ENCODE results near the gene NR3C2.

Gene NR3C2

GRCh38 chr4:148154769-148155168 is 287.4 kb downstream of the NR3C2 start:
- Histone ChIP-seq H4K91ac (ENCODE audit: low read depth, low read length) (no peak overlapping the region), H2AFZ (ENCODE audit: insufficient read depth, low read length, poor library complexity) (no peak overlapping the region), H3K27ac (ENCODE audit: low read depth, low read length) (no peak overlapping the region), H3K9me3 (ENCODE audit: insufficient read depth, low read depth, low read length) (no peaks in the 10 kb centered on the region), H3K36me3 (ENCODE audit: control insufficient read depth in 1 of 2, insufficient read depth in 2 of 2, low read length in 2 of 2) (no peaks in the 10 kb centered on the region), H3K79me2 (ENCODE audit: control insufficient read depth, insufficient read depth, low read length, poor library complexity) (no peaks in the 10 kb centered on the region), H3K27me3 (ENCODE audit: insufficient read depth, low read length) (no peaks in the 10 kb centered on the region), H3K4me3 (ENCODE audit: low read depth, low read length) (no peak overlapping the region), H4K8ac (ENCODE audit: low read depth, low read length) (no peak overlapping the region), H2BK120ac (ENCODE audit: insufficient read depth, low read length, poor library complexity) (no peak overlapping the region), H2BK5ac (ENCODE audit: low read depth, low read length, poor library complexity) (no peak overlapping the region), H3K14ac (ENCODE audit: low read length) (no peak overlapping the region), H3K23ac (ENCODE audit: low read length) (no peak overlapping the region), H2AK5ac (ENCODE audit: low read length) (no peak overlapping the region), H4K12ac (ENCODE audit: low read depth, low read length) (no peak overlapping the region), H3K79me1 (ENCODE audit: low read length) (no peaks in the 10 kb centered on the region), H3K4ac (ENCODE audit: low read depth, low read length) (no peak overlapping the region), H3K4me2 (ENCODE audit: low read length) (no peak overlapping the region), H2BK12ac (ENCODE audit: low read length) (no peak overlapping the region), H3K18ac (ENCODE audit: low read length) (no peak overlapping the region), H3K9ac (ENCODE audit: low read length) (no peak overlapping the region), H3K4me1 (ENCODE audit: control insufficient read depth in 1 of 2, insufficient read depth in 2 of 2, low read length in 2 of 2) (no peaks in the 10 kb centered on the region)
- no peak for DNase-seq
- no CpG with 5 or more reads among the region's 6 CpGs for WGBS (ENCODE audit: extremely low coverage, insufficient coverage, insufficient read length)

DNA sequence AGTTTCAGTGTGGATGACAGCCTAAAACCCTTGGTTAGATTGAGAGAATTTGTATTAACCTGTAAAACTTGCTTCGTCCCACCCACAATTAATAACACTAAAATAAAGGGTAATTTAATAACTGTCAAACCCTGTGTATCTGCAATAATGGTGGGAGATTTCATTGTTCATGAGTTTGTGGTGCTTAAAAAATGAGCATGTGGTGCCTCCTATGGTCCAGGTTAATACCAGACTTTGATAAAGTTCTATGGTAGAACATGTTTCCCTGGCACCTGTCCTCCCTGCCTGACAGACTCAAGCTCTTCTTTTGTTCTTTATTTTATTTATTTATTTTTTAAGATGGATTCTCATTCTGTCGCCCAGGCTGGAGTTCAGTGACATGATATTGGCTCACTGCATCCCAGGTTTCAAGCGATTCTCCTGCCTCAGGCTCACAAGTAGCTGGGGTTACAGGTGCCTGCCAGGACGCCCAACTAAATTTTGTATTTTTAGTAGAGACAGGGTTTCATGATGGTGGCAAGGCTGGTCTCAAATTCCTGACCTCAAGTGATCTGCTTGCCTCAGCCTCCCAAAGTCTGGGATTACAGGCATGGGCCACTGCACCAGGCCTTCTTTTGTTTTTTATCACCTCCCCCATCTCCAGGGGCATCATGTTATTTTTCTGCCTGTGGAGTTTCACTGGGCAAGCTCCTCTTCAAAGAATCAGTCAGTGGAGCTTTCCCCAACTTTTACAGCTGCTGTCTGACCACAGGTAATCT is 289.2 kb downstream of the NR3C2 start:
- Histone ChIP-seq H3K79me1 (ENCODE audit: low read length) (no peaks in the 10 kb centered on the region), H3K23ac (ENCODE audit: low read length) (no peak overlapping the region), H2AK5ac (ENCODE audit: low read length) (no peak overlapping the region), H4K12ac (ENCODE audit: low read depth, low read length) (no peak overlapping the region), H2BK5ac (ENCODE audit: low read depth, low read length, poor library complexity) (no peak overlapping the region), H3K18ac (ENCODE audit: low read length) (no peak overlapping the region), H3K27ac (ENCODE audit: low read depth, low read length) (no peak overlapping the region), H3K14ac (ENCODE audit: low read length) (no peak overlapping the region), H3K4me1 (ENCODE audit: control insufficient read depth in 1 of 2, insufficient read depth in 2 of 2, low read length in 2 of 2) (no peaks in the 10 kb centered on the region), H3K27me3 (ENCODE audit: insufficient read depth, low read length) (no peaks in the 10 kb centered on the region), H3K9me3 (ENCODE audit: insufficient read depth, low read depth, low read length) (no peaks in the 10 kb centered on the region), H3K4me3 (ENCODE audit: low read depth, low read length) (no peak overlapping the region), H3K79me2 (ENCODE audit: control insufficient read depth, insufficient read depth, low read length, poor library complexity) (no peaks in the 10 kb centered on the region), H3K36me3 (ENCODE audit: control insufficient read depth in 1 of 2, insufficient read depth in 2 of 2, low read length in 2 of 2) (no peaks in the 10 kb centered on the region), H2AFZ (ENCODE audit: insufficient read depth, low read length, poor library complexity) (no peak overlapping the region), H4K91ac (ENCODE audit: low read depth, low read length) (no peak overlapping the region), H2BK120ac (ENCODE audit: insufficient read depth, low read length, poor library complexity) (no peak overlapping the region), H3K9ac (ENCODE audit: low read length) (no peak overlapping the region), H3K4me2 (ENCODE audit: low read length) (no peak overlapping the region), H3K4ac (ENCODE audit: low read depth, low read length) (no peak overlapping the region), H2BK12ac (ENCODE audit: low read length) (no peak overlapping the region), H4K8ac (ENCODE audit: low read depth, low read length) (no peak overlapping the region)
- DNase-seq: no peak
- no CpG with 5 or more reads among the region's 4 CpGs for WGBS (ENCODE audit: extremely low coverage, insufficient coverage, insufficient read length)

GRCh38 chr4:148151806-148152205 is 290.4 kb downstream of the NR3C2 start:
- Histone ChIP-seq H3K4me1 (ENCODE audit: control insufficient read depth in 1 of 2, insufficient read depth in 2 of 2, low read length in 2 of 2) (no peaks in the 10 kb centered on the region), H3K18ac (ENCODE audit: low read length) (no peak overlapping the region), H4K12ac (ENCODE audit: low read depth, low read length) (no peak overlapping the region), H3K79me1 (ENCODE audit: low read length) (no peaks in the 10 kb centered on the region), H2BK12ac (ENCODE audit: low read length) (no peak overlapping the region), H2BK120ac (ENCODE audit: insufficient read depth, low read length, poor library complexity) (no peak overlapping the region), H3K23ac (ENCODE audit: low read length) (no peak overlapping the region), H2AFZ (ENCODE audit: insufficient read depth, low read length, poor library complexity) (no peak overlapping the region), H3K36me3 (ENCODE audit: control insufficient read depth in 1 of 2, insufficient read depth in 2 of 2, low read length in 2 of 2) (no peaks in the 10 kb centered on the region), H3K27me3 (ENCODE audit: insufficient read depth, low read length) (no peaks in the 10 kb centered on the region), H3K27ac (ENCODE audit: low read depth, low read length) (no peak overlapping the region), H3K79me2 (ENCODE audit: control insufficient read depth, insufficient read depth, low read length, poor library complexity) (no peaks in the 10 kb centered on the region), H3K14ac (ENCODE audit: low read length) (no peak overlapping the region), H2AK5ac (ENCODE audit: low read length) (no peak overlapping the region), H4K91ac (ENCODE audit: low read depth, low read length) (no peak overlapping the region), H3K9me3 (ENCODE audit: insufficient read depth, low read depth, low read length) (no peaks in the 10 kb centered on the region), H3K4me2 (ENCODE audit: low read length) (no peak overlapping the region), H3K9ac (ENCODE audit: low read length) (no peak overlapping the region), H3K4me3 (ENCODE audit: low read depth, low read length) (no peak overlapping the region), H4K8ac (ENCODE audit: low read depth, low read length) (no peak overlapping the region), H2BK5ac (ENCODE audit: low read depth, low read length, poor library complexity) (no peak overlapping the region), H3K4ac (ENCODE audit: low read depth, low read length) (no peak overlapping the region)
- no CpG with 5 or more reads among the region's 4 CpGs for WGBS (ENCODE audit: extremely low coverage, insufficient coverage, insufficient read length)
- DNase-seq: no peak

GRCh38 chr4:148145475-148145874 is 296.7 kb downstream of the NR3C2 start:
- Histone ChIP-seq H3K23ac (ENCODE audit: low read length) (no peak overlapping the region), H3K4me2 (ENCODE audit: low read length) (no peak overlapping the region), H3K4me1 (ENCODE audit: control insufficient read depth in 1 of 2, insufficient read depth in 2 of 2, low read length in 2 of 2) (no peaks in the 10 kb centered on the region), H3K9me3 (ENCODE audit: insufficient read depth, low read depth, low read length) (no peaks in the 10 kb centered on the region), H3K36me3 (ENCODE audit: control insufficient read depth in 1 of 2, insufficient read depth in 2 of 2, low read length in 2 of 2) (no peaks in the 10 kb centered on the region), H4K8ac (ENCODE audit: low read depth, low read length) (no peak overlapping the region), H4K91ac (ENCODE audit: low read depth, low read length) (no peak overlapping the region), H2AK5ac (ENCODE audit: low read length) (no peak overlapping the region), H3K79me1 (ENCODE audit: low read length) (no peaks in the 10 kb centered on the region), H3K4me3 (ENCODE audit: low read depth, low read length) (no peak overlapping the region), H2AFZ (ENCODE audit: insufficient read depth, low read length, poor library complexity) (no peak overlapping the region), H2BK120ac (ENCODE audit: insufficient read depth, low read length, poor library complexity) (no peak overlapping the region), H3K79me2 (ENCODE audit: control insufficient read depth, insufficient read depth, low read length, poor library complexity) (no peaks in the 10 kb centered on the region), H3K18ac (ENCODE audit: low read length) (no peak overlapping the region), H3K14ac (ENCODE audit: low read length) (no peak overlapping the region), H4K12ac (ENCODE audit: low read depth, low read length) (no peak overlapping the region), H3K4ac (ENCODE audit: low read depth, low read length) (no peak overlapping the region), H2BK5ac (ENCODE audit: low read depth, low read length, poor library complexity) (no peak overlapping the region), H3K27me3 (ENCODE audit: insufficient read depth, low read length) (no peaks in the 10 kb centered on the region), H2BK12ac (ENCODE audit: low read length) (no peak overlapping the region), H3K9ac (ENCODE audit: low read length) (no peak overlapping the region), H3K27ac (ENCODE audit: low read depth, low read length) (no peak overlapping the region)
- no peak for DNase-seq
- WGBS (ENCODE audit: extremely low coverage, insufficient coverage, insufficient read length): no CpG with 5 or more reads among the region's 6 CpGs
